GM12865 (cell line): Measurements from ENCODE around the gene COG2.
A peak's percentile ranks its signal among the peaks of the same experiment; 100 is the strongest.

ENCODE experiments used
- DNase-seq: peaks from one replicate; pipeline ENCODE4 v3.0.0; 2010; ENCODE audit warnings: low read depth
- H3K4me3 ChIP-seq: 2 replicates; pipeline ENCODE4 v1.5.1; 2011; ENCODE audit warnings: mild to moderate bottlenecking, low read depth, low read length, control low read depth
- TF ChIP-seq, protein P1 (sequence below): IDR thresholded peaks from 2 replicates; pipeline ENCODE4 v1.5.1; 2011; ENCODE audit warnings: low read length, control low read depth, low read depth, inconsistent platforms; ENCODE audit not compliant: insufficient read depth; ENCODE audit errors: missing control alignments

The COG2 gene

DNA sequence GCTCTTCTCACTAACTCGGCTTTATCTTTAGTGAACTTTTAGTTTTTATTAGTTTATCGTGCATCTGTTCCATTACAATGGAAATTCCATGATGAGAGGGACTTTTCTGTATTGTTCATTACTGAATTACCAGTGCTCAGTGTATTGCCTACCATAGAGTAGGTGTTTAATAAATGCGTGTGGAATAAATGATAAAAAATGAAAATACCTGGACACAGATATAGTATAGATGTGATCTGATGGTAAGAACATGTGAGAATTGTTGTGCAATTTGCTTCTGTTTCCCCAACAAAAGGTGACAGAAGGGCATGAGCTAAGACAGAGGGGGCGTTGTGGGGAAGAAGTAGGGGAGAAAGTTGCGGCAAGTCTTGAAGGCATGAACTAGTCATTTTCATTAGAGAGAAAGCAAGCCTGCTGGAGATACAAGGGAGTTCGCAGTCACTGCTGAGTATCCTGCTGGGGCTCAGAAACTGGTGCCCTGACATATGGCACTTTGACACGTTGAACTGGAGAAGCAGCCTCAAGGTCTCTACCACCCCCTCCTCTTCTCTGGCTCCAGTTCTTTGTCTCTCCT lies 5.6 kb upstream of the COG2 start:
- TF ChIP-seq, protein P1, sequence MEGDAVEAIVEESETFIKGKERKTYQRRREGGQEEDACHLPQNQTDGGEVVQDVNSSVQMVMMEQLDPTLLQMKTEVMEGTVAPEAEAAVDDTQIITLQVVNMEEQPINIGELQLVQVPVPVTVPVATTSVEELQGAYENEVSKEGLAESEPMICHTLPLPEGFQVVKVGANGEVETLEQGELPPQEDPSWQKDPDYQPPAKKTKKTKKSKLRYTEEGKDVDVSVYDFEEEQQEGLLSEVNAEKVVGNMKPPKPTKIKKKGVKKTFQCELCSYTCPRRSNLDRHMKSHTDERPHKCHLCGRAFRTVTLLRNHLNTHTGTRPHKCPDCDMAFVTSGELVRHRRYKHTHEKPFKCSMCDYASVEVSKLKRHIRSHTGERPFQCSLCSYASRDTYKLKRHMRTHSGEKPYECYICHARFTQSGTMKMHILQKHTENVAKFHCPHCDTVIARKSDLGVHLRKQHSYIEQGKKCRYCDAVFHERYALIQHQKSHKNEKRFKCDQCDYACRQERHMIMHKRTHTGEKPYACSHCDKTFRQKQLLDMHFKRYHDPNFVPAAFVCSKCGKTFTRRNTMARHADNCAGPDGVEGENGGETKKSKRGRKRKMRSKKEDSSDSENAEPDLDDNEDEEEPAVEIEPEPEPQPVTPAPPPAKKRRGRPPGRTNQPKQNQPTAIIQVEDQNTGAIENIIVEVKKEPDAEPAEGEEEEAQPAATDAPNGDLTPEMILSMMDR: no peak
- no peak overlapping the region for H3K4me3 ChIP-seq
- no peak for DNase-seq

DNA sequence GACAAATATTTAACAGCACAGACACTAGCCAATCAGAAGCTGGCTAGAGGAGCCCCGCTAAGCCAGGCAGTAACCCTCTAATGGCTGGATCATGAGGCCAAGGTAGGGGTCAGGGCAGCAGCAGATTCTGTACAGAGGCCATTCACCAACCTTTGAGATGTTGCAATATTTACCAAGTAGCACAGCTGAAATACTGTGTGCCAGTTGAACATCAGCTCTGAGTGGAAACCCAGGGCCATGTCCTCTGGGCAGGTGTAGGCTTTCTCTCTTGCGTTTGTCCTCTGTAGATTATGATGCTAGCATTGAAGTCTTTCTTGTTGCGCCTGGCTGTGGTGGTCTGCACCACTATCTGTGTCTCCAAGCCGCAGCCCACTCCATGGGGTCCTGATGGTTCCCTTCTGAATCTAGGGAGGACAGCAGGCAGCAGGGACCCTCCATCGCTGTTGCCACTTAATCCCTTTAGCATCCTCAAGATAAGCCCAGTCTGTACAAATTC lies 2.5 kb upstream of the COG2 start:
- H3K4me3 ChIP-seq: no peak overlapping the region
- no peak for DNase-seq
- TF ChIP-seq, protein P1: no peak

DNA sequence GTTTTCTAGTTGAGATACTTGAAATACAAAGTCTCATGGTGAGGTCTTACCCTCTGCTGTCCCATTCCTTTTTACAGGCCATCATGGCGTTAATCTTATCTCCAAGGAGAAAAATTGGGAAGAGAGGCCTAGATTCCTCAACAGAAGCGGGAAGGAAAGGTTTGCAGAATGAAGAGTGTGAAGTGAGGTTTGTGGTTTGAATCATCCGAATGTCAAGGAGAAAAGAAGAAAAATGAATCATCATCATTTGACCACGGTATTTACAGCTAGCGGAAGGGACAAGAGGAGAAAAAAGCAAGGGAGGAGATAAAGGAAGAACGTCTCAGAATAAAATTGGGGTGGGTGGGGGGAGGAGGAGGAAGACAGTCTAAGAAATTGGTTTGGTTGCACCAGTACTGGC lies 935 bp upstream of the COG2 start:
- no peak overlapping the region for H3K4me3 ChIP-seq
- no peak for DNase-seq
- TF ChIP-seq, protein P1: no peak

DNA sequence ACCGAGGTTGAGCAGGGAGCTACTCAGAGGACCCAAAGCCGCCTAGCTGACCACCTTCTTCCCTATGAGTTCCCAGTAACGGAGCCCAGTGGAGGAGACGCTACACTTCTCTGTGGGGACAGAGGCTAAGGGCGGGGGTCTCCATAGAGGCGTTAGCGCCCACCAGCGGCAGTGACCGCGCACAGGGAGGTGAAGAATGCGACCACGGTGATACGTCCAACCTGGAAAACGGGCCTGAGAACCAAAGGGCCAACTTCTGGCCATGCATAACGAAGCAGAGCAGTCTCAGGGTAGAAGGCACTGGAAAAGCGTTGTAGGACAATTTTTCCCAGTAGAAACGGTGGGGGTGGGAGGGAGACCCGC lies 400 bp upstream of the COG2 start:
- DNase-seq: no peak
- H3K4me3 ChIP-seq: peak overlapping the region; percentile 40
- TF ChIP-seq, protein P1: no peak

DNA sequence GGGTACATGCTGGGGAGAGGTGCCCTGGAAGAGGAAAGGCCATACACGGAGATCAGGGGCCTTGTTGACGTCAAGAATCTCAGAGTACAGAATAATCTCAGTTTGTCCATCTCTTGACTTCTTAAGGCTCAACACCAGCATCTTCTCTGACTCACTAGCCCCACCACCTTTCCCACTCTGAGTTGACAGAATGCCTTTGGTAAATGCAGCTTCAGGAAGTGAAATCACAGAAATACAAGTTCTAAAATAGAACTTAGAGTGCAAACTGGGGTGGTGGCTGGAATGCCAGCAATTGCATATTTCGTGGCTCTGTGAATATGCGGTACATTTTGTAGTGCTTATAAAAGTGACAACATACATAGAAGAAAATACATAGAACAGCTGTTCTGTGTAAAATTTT lies 1.6 kb downstream of the COG2 start:
- TF ChIP-seq, protein P1: peak; percentile 5
- H3K4me3 ChIP-seq: peak overlapping the region; percentile 88
- DNase-seq: peak; percentile 27

DNA sequence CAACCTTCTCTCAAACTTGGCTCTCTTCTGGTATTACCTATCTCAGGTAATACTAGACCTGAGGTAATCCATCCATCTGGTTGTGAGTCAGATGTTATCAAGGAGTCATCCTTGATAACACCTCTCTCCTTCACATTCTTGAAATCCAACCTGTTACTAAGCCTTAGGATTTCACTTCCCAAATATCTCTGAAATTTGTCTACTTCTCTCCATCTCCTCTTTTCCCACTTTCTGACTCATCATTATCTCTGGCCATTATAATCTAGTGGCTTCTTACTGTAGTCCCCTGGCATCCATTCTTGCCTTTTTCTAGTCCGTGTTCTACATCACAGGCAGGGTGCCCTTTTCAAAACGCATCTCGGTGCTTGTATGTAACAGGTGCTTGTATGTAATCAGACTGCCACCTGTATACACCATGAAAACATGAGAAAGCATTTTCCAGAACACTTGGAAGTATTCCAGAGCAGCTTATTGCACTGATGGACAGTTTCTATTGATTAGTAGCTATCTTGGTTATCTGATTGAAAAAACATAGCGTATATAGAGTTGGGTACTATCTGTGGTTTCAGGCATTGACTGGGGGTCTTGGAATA lies 4.5 kb downstream of the COG2 start:
- TF ChIP-seq, protein P1: no peak
- no peak overlapping the region for H3K4me3 ChIP-seq
- DNase-seq: no peak

DNA sequence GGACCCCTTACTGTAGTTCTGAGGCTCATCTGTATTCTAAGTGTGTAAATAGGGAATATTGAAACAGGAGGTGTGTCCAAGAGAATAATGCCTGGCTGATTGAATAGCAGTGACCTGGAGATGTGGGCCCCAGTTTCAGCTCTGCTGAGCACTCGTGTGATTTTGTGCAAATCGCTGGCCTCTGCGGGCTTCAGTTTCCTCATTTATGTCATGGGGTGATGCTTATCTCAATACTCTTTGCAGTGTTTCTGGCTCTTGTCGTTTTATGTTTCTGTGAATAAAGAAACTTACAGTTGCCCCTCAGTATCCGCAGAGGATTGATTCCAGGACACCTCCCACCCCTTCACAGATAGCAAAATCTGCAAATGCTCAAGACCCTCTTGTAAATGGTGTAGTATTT lies 5.0 kb downstream of the COG2 start:
- no peak overlapping the region for H3K4me3 ChIP-seq
- no peak for DNase-seq
- TF ChIP-seq, protein P1: no peak
